NCI-H345 treated with DMSO at 0.1 percent for 48 hours (cell line): ENCODE data around the gene PRKCH.
A peak's percentile ranks its signal among the peaks of the same experiment; 100 is the strongest.

Experiments used
- DNase-seq: peaks from one replicate; lab custom pipeline; 2025; ENCODE audit not compliant: unreplicated experiment; lab: John Stamatoyannopoulos, UW

Gene PRKCH

DNA sequence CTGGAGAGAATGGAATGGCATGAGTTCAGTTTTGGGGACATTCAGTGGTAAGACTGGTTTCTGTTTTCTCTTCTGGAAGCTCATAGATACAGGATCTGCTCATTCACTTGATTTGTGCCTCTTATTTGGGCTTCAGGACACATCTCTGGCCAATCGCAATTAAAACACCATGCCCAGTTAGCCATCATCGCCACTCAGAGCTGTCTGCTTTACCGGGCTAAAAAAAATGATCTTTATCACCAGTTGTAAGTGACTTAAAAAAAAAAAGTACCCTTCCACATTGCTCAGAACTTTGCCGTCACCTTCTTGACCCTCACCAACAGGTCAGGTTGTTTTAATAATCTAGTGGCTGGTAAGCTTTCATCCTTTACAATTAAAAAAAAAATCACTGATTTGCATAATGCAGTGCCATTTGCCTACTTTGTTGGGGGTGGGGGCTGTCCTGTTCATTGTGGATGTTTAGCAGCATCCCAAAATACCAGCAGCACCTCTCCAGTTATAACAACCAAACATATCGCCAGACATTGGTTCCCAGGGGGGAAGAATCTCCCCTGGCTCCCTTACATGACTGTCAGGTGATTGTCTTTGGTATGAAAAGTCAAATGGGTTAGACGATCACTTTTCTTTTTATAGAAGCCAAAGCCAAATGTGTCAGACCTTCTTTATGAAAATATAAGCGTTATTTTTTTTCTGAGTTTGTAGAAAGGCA, 150.1 kb downstream of the PRKCH start:
- DNase-seq: no peak

DNA sequence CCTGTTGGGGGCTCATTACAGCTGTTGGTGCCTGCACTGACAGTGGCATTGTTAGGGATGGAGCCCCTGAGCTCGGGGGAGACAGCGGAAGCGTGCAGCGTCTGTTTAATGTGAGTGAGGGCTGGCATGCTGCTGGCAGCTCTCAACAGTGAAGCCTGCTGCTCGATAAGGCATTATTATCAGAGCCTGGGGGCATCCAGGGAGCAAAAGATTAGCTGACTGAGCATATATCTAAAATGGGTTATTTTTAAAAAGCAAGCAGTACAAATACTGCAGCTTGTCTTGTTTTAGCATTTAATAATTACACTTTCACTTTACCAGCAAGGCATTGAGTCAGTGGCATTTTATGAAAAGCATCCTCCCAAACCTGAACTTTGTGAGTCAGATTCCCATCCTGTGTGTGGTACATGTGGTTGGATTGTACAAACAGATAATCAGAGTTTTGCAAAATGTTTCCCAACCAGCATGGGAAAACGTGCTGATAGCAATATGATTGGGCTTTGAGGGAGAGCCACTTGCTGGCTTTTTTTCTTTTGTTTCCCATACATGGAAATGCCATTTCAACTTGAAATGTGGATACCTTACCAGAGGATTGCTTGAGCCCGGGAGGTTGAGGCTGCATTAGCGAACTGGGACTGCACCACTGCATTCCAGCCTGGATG, 150.8 kb downstream of the PRKCH start:
- no peak for DNase-seq

DNA sequence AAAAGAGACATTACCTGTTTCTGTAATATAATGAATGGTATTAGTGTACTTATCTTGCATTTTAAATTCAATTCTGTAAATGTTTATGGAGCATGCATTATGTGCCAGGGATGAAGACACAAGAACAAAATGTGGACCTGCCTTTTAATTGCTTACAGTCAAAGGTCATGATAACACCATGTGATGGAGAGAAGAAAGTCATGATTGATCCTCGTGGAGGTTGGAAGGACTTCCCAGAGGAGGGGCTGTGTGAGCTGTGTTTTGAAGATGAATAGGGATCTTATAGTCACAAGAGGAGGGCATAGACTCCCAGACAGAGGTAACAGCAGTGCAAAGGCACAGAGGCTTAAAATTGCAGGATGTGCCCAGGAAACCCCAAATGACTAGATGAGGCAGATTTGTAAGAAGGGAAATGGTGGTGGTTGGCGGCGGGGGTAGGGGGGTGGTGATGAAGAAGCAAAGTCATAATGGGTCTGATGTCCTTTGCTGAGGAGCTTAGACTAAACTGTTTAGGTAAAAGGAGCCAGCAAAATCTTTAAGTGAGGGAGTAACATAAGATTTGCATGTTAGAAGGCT, 151.5 kb downstream of the PRKCH start:
- no peak for DNase-seq

DNA sequence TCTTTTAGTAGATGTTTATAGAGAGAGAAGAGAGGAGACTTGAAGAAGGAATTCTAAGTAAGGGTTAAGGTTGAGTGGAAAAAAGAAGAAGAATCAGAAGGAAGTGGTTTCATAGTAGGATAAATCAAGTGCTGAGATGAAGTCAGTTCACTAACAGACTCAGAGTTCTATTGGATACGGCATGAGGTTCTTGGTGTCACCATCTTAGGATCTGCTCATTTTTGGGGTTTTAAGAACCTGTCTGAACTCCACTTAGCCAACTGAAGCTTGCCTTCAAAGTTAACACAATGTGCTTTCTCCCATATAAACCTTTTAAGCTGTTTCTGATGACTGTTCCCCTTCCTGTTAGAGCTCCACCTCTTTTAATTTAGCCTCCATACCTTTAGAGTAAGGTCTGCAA, 152.6 kb downstream of the PRKCH start:
- no peak for DNase-seq

DNA sequence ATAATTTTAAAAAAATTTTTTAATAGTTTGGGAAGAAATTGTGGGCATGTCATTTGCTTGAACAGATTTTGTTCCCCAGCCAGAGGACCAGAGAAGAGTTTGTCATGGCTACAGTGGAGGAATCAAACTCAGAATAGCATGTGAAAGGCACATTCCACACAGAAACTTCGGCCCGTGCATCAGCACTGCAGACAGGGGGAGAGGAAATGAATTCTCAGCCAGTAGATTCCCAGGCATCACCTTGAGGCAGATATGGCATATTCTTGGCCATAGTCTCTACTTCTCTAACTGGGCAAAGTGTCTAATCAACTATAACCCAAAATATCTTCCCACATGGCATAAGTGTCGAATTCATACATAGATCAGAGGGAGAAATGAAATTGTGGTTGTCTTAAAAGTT, 153.3 kb downstream of the PRKCH start:
- no peak for DNase-seq

DNA sequence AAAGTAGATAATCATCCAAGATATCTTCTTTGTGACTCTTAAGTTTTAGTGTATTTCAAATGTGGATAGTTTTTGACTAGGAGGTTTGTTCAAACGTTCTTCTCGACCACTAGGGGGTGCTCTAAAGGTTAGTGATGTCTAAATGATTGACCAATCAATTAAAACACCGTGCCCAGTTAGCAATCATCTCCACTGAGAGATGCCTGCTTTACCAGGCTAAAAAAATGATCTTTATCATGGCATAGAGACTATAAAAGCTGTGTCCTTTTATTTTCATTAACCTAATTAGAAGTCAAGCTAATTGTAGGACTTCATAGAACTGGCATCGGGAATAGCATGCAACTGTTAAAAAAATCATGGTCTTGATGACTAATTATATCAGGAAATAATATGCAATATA, 153.9 kb downstream of the PRKCH start:
- DNase-seq: peak; percentile 59

DNA sequence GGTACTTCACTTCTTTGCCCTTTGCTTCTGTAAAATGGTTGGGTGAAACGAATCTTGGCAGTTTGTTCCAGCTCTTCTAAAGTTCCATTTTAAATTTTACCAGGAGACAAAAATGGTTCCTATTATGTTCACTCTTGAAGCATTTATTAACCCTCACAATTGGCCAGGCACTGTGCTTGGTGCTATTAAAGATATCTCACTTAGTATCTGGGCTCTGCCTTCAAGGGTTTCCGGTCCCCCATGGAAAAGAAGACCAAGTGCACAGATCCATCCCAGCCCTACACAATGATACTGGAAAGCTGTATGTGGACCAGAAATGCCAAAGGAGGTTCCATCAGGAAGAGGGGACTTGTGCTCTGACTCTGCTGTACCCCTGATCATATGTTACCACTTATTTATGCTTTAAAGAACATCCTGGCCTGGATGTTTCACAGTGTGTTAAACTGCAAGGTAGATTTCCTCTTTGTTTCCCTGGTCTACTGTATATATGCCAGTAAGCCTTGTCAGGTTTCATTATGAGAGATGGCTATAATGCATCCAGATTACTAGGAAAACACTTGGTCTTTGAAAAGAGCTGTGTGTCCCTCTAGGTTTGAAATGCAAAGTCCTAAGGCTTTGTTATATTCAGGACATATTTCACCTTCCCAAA, 154.8 kb downstream of the PRKCH start:
- DNase-seq: no peak

DNA sequence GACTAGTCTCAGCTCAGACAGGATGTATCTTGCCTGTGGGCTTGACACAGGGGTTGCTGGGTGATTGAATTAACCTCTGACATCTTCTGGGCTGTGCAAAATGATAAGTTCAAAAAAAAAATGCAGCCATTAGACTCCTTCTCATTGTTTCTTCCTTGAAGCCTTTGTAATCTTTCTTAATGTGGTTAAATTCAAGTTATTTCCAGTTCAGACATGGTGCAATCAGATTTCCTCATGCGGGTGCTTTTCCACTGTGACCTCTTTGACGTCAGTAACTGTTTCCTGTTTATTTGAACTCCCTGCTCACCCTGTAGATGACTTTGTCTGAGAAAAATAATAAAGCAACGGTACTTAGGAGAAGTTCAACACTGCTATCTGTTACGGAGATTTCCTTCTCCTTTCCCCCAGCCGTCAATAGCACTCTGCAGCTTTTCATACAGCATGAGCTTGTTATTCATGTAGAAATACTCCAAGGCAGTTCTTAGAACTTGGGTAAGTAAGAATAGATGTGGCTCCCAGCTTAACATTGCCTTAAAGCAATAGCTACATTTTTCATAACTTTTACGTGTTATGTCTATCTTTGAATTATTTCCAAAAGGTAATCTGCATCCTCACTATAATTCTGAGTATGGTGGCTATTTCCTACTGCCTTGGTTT, 155.5 kb downstream of the PRKCH start:
- DNase-seq: no peak

DNA sequence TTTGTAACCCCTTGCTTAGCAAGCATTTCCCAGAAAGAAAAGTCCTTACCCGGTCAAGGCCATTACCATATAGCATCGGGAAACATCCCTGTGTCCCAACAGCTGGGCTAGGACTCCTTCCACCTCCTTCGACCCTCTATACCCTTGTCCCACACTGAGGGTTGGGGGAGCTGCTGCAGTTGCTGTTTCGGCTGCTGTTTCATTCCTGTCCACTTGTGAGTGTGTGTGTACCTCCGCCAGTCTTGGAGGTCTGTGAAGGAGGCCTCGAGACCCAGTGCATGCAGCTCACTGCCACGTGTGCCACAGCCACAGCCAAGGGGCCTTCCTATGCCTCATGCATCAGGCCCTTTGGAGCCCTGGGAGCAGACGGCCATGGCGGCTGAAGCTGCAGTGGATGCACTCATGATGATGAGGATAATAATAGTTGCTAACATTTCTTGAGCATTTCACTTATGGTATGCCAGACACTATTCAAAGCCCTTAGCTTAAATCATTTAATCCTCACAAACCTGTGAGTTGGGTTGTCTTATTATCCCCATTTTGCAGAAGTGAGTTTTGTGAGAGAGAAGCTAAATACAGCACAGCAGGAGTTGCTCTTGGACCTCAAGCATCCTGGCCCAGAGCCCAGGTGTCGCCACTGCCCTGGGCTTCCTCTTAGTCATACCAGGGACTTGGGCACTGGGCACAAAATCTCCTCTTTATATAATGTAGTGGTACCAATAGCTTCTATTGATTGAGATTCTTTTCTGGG, 156.5 kb downstream of the PRKCH start:
- DNase-seq: no peak

DNA sequence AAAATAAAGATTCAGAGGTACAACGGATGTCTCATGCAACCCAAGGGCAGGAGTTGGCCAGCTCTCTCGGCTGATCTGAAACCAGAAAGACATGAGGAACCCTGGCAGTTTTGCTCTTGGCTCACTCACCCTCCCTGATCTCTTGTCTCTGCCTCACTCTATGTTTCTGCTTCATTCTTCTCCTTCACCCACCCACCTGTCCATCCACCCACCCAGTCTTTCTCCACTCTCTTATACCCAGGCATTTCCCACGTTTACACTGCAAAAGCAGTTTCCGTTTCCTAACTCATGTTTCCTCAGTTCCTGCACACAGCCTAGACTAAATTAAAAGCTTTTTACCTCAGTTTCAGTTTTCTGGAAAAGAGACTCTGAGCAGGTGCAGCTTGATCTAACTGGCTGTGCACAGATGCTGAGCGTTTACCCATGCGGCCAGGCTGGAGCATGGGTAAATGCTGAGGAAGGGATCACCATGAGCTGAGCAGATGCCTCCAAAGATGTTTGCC, 157.6 kb downstream of the PRKCH start:
- DNase-seq: no peak

DNA sequence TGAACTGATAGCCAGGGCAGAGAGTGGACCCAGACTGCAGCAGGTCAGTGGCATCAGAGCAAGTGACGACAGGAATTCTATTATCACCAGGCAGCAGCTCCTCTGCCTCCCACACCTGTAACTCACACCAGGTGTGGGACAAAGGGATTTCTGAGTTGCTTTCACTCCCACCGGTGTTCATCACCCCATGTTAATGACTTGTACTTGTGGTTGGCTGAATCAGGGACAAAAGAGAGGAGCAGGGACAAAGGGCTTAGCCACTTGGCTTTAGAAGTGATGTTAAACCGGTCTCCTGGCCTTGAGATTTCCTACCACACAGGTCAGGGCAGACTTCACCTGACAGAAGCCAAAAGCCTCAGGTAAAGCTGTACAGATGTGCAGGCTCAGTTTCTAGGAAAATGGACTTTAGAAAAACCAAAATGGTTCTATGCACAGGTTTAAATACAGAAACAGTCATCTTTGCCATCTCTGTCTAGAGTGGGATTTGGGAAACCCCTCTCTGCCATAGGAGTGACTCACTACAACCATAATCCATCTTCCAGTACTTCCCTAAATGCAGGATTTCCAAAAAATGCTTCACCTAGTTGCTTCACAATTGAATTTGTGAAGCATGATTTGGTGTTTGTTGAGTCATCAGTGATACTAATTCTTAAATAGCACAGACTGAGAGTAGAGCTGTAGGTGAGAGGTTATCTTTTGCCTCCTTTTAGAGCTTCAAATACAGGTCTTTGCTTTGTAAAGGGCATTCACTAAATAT, 158.5 kb downstream of the PRKCH start:
- DNase-seq: no peak

DNA sequence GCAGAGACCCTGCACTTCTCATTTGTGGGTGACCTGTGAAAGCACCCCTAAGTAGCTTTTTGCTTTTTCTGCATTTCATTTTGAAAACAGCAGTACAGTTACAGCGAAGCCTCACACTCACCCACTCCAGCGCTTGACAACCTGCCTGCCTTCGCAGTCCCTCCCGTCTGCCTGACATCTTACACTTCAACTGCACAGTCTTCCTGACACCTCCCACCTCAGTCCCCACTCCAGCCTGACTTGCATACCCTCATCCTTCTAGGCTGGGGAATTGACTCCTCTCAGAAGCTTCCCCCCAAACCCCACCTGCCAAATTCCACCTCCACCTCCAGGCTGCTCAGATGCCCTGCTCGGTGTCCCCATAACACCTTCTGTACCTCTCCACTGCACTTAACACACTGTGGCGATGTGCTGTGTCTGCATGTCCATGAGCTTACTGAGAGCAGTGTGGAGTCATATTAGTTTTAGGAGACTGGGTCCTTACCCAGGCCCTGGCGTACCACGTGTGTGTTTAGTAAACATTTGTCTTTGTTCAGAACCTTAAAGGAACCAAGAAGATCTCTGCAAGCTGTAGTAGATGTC, 159.4 kb downstream of the PRKCH start:
- DNase-seq: no peak

DNA sequence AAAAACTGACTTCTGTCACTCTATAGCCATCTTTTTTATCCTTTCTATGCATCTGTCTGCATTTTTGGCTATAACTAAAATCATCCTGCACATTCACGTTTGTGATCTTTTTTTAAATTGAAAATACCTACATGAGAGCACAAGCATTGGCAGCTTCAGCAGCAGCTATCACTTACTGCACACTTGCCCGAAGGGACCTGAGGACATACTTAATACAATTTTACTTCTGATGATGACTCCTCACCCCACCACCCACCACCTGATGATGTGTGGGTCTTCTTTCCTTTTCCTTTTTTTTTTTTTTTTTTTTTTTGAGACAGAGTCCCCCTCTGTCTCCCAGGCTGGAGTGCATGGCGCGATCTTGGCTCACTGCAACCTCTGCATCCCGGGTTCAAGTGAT, 160.3 kb downstream of the PRKCH start:
- no peak for DNase-seq

DNA sequence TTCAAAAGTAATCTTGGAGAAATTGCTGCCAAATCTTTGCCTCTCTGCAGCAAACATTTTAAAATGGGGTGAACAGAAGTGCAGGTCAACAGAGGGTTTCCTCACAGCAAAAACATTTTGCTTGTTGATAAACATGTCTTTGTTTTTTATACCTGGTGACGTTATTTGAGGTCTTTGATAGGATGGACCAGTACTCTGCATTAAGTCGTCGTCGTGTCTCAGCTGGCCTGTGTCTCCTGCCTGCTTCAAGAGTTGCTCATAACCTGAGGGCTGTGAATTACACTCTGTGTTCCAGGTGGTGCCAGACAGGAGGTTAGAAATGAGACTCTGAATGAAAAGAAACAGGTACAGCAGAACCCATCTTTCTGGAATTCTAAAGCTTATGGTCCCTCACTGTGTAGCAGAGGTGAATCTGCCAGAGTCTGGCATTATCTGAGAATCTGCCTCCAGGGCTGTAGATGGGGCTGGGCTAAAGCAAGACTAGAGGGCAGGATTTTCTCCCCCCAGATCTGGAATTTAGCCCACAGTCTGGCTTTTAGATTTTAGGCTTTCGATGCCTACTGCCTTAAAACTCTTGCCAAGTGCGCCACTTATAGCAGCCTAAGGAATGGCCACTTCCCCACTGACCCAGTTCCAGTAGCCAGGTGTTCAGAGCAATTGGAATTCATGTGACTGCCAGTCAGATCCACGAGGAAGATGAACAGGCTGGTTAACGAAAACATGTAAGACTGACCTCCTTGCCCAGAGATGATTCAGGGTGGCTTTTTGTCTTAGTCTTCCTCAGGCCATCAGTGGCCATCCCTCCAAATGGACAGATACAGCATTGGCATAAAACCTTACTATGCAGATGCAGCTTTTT, 161.2 kb downstream of the PRKCH start:
- no peak for DNase-seq

DNA sequence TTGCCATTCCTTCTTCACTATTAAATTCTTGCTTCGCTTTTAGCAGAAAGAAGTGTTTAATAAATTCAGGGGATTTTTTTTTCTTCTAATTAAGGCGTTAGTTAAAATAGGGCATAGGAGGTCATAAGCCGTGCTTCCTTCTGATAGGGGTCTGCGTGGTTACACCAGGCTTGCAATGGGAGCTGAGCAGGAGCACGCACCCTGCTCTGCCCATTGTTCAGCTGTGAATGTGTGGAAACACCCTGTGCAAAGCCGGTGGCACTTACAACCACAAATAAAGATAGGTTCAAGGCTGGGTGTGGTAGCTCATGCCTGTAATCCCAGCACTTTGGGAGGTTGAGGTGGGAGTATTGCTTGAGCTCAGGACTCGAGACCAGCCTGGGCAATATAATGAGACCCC, 162.1 kb downstream of the PRKCH start:
- DNase-seq: no peak

DNA sequence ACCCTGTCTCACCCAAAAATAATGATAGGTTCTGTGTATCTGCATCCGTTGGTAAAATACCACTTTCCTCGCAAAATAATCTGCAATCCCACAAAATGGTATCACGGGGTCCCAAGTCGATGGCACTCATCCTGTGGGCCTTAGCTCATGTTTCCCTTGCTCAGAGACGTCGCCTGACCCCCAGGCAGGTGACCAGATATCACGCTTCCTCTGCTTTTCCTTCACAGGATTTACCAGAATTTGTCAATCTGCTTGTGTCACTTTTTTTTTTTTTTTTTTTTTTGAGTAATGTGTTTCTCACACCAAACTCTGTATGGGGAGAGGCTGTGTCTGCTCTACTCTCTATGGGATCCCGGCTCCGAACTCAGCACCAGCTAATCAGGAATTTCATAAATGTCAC, 162.7 kb downstream of the PRKCH start:
- DNase-seq: no peak

DNA sequence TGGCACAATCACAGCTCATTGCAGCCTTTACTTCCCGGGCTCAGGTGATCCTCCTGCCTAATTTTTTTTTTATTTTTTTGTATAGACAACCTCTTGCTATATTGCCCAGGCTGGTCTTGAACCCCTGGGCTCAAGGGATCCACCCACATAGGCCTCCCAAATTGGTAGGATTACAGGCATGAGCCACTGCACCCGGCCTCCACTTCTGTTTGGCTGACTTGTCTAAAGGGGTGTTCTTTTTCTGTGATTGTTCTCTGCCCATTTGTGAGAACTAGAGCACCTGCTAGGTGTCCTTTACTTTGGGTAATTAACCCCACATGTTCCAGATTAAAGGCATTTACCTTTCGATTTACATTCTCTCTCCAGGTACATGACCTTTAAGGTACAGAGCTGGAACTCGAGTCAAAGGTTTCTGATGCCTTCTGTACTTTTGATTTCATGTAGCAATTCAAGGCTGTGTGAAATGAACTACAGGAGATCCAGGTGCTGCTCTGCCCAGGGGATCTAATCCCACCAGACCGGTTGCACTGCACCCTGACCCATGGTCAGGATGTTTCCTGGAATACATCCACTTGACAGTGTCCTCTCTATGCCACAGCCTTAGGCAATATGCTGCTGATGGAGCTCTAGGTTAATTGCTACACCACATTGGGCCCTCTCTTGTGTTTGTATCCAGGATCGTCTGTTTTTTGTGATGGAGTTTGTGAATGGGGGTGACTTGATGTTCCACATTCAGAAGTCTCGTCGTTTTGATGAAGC, 163.6 kb downstream of the PRKCH start:
- DNase-seq: no peak

DNA sequence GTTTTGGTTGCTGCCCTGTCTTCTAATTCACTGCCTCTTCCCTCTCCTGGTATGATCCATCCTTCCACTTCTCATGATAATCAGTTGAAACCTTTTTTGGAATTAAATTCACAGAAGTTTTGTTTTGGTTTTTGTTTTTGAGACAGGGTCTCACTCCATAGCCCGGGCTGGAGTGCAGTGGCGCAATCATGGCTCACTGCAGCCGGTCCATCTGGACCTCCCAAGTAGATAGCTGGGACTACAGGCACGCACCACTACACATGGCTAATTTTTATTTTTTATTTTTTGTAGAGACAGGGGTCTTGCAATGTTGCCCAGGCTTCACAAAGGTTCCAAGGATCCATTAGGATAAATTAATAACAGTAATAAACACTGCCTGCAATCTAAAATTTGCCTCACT, 164.3 kb downstream of the PRKCH start:
- DNase-seq: no peak
